ENCODE results near the gene PIM1. TPM values are rescaled to one million over a fixed set of nuclear protein-coding genes. Genes with fewer than 3 reads are reported as not detected.
A peak's percentile ranks its signal among the peaks of the same experiment; 100 is the strongest.

Gene PIM1
- total RNA-seq, 1 experiment from 2014 or later: 42.1 TPM

GRCh38 chr6:37134036-37134395 is 35.9 kb upstream of the PIM1 start:
- no peak for DNase-seq (ENCODE audit: low read depth, low spot score)
- Histone ChIP-seq H3K27me3 (ENCODE audit: control insufficient read depth, insufficient read depth, low read length) (no peaks in the 10 kb centered on the region), H3K4me3 (ENCODE audit: low read depth in 2 of 2, low read length in 2 of 2) (no peak overlapping the region), H3K4me1 (ENCODE audit: control insufficient read depth, insufficient read depth, low read length) (peaks cover 74% of the 10 kb centered on the region), H3K9me3 (ENCODE audit: control insufficient read depth, insufficient read depth, low read depth, low read length) (no peaks in the 10 kb centered on the region), H3K27ac (ENCODE audit: low read length) (peak overlapping the region; percentile 96), H3K36me3 (ENCODE audit: control insufficient read depth, insufficient read depth, low read length) (no peaks in the 10 kb centered on the region)
- TF ChIP-seq REST (IDR thresholded peaks at IDR 0.05; ENCODE audit: insufficient read depth in 1 of 2, low read depth in 2 of 2, low read length in 1 of 2): no peak
- TF ChIP-seq POLR2AphosphoS5 (IDR thresholded peaks at IDR 0.05; ENCODE audit: low read depth, low read length): no peak
- TF ChIP-seq SIN3A (IDR thresholded peaks at IDR 0.05; ENCODE audit: borderline replicate concordance, insufficient read depth, low read depth, low read length): no peak
- no peak for TF ChIP-seq TCF7L2 (IDR thresholded peaks at IDR 0.05; ENCODE audit: low read depth, low read length)
- TF ChIP-seq CTCF (IDR thresholded peaks at IDR 0.05): no peak
- intact Hi-C loops (cut with micrococcal nuclease; ENCODE audit: unreplicated experiment) (loop anchor here (5.0 kb wide), 1 partner anchor 38 kb away; the partner anchor contains the start of gene PIM1), in situ Hi-C loops (cut with HindIII; ENCODE audit: low pct_unique_long_range_greater_than_20kb, low sequenced_read_pairs) (no loop called here)
- ChIA-PET POLR2A (no interaction called here), CTCF (interaction anchor here (0.5 to 0.6 kb wide), 2 partner anchors 9 to 446 kb away, joined by 3 read pairs; no protein-coding TSS in a partner anchor)
- BruUV-seq (replicated peaks): no TSS peak
- peak; percentile 50 for ATAC-seq

- TF ChIP-seq CTCF (IDR thresholded peaks at IDR 0.05): no peak
- no peak for TF ChIP-seq SIN3A (IDR thresholded peaks at IDR 0.05; ENCODE audit: borderline replicate concordance, insufficient read depth, low read depth, low read length)
- no peak for TF ChIP-seq TCF7L2 (IDR thresholded peaks at IDR 0.05; ENCODE audit: low read depth, low read length)
- TF ChIP-seq REST (IDR thresholded peaks at IDR 0.05; ENCODE audit: insufficient read depth in 1 of 2, low read depth in 2 of 2, low read length in 1 of 2): no peak
- TF ChIP-seq POLR2AphosphoS5 (IDR thresholded peaks at IDR 0.05; ENCODE audit: low read depth, low read length): no peak; the same call in 1 of the 2 replicates
- no peaks in the 10 kb centered on the region for H3K9me3 ChIP-seq (ENCODE audit: control insufficient read depth, insufficient read depth, low read depth, low read length)
- intact Hi-C loops (cut with micrococcal nuclease; ENCODE audit: unreplicated experiment) (loop anchor here (5.0 kb wide), 1 partner anchor 38 kb away; the partner anchor contains the start of gene PIM1), in situ Hi-C loops (cut with HindIII; ENCODE audit: low pct_unique_long_range_greater_than_20kb, low sequenced_read_pairs) (no loop called here)
- ATAC-seq: peak; percentile 77
- H3K4me1 ChIP-seq (ENCODE audit: control insufficient read depth, insufficient read depth, low read length): peaks cover 74% of the 10 kb centered on the region
- peak overlapping the region; percentile 96 for H3K27ac ChIP-seq (ENCODE audit: low read length)
- BruUV-seq (replicated peaks): no TSS peak
- H3K27me3 ChIP-seq (ENCODE audit: control insufficient read depth, insufficient read depth, low read length): no peaks in the 10 kb centered on the region
- H3K36me3 ChIP-seq (ENCODE audit: control insufficient read depth, insufficient read depth, low read length): no peaks in the 10 kb centered on the region
- peak; percentile 95 for DNase-seq (ENCODE audit: low read depth, low spot score)
- CTCF ChIA-PET: no interaction called here
- peak overlapping the region in 1 of 2 experiments; percentile 17; a peak in 1 of 4 replicates for H3K4me3 ChIP-seq (ENCODE audit: low read depth in 2 of 2, low read length in 2 of 2)
- POLR2A ChIA-PET: interaction anchor here (0.6 kb wide), 1 partner anchor 76 kb away, joined by 3 read pairs; no protein-coding TSS in a partner anchor
These were observed 35.4 kb upstream of the PIM1 start for GRCh38 chr6:37134396-37135191.
